ENCODE data around the gene HSD3B2.
"Not testable (repeated sequence)": the region's sequence is repeated elsewhere in the genome, so short reads cannot be mapped to it uniquely, and the experiment has no call there.

The HSD3B2 gene

GRCh38 chr1:119372503-119373086, 42.4 kb upstream of the HSD3B2 start:
- no peak overlapping the region for H3K4me3 ChIP-seq (ENCODE audit: low read depth, low read length)
- no peak for DNase-seq (ENCODE audit: low read depth)
- in situ Hi-C loops (cut with HindIII; ENCODE audit: low sequenced_read_pairs), result no loop called here
- TF ChIP-seq CTCF (IDR thresholded peaks at IDR 0.05; ENCODE audit: low read depth, low read length, missing control alignments), result no peak

DNA sequence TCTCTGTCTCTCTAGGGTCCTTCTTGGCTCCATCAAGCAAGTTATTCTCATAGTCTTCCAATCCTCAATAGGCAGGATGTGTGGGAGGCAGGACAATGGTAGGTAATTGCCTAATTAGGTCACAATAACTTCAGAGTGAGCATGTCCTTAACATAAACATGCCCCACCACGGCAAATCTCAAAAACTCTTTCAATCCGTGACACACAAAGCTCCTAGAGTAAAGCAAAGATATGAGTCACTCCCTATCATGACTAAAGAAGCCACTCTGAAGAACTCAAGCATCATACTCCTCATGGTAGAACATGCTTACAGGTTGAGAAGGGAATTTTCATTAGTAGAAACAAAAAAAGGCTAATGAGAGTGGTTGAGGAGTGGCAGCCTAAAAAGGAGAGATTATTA, 41.5 kb upstream of the HSD3B2 start:
- no peak for DNase-seq (ENCODE audit: low read depth)
- no peak overlapping the region for H3K4me3 ChIP-seq (ENCODE audit: low read depth, low read length)
- TF ChIP-seq CTCF (IDR thresholded peaks at IDR 0.05; ENCODE audit: low read depth, low read length, missing control alignments), result no peak
- in situ Hi-C loops (cut with HindIII; ENCODE audit: low sequenced_read_pairs), result no loop called here

DNA sequence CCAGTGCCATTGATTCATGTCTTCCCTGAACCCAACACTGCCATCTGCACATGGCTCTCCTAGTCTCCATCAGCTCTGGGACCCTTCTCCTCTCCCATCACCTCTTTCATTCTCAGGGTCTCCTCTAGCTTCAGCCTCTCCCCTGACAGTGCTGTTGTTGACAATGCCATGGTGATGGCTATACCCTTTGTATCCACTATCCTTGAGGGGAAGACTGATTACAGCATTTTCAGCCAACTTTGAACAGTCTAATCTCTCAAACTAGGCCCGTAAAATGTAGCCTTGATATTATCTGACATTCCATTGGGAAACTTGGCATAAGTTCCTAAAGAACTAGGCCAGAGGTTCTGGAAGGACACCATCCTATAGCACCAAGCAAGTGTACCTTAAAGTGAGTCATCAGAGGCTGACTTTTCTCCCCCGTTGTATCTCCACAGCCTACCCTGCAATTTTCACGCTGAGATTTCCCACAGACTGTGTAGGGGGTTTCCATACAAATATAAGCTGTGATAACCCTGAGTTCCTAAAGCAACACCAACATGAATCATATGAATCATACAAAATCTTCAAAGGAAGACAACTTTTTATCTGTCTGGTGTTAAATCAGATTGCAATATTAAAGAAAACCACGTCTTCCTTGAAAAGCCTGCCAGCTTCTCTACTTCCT, 40.6 kb upstream of the HSD3B2 start:
- H3K4me3 ChIP-seq (ENCODE audit: low read depth, low read length), result no peak overlapping the region
- in situ Hi-C loops (cut with HindIII; ENCODE audit: low sequenced_read_pairs), result no loop called here

GRCh38 chr1:119375366-119375765, 39.6 kb upstream of the HSD3B2 start:
- no peak overlapping the region for H3K4me3 ChIP-seq (ENCODE audit: low read depth, low read length)
- no peak for TF ChIP-seq CTCF (IDR thresholded peaks at IDR 0.05; ENCODE audit: low read depth, low read length, missing control alignments)
- in situ Hi-C loops (cut with HindIII; ENCODE audit: low sequenced_read_pairs), result no loop called here
- DNase-seq (ENCODE audit: low read depth), result no peak

More for the DNA sequence above, 40.6 kb upstream of the HSD3B2 start:
- DNase-seq (ENCODE audit: low read depth), result no peak
- no peak for TF ChIP-seq CTCF (IDR thresholded peaks at IDR 0.05; ENCODE audit: low read depth, low read length, missing control alignments)

- DNase-seq (ENCODE audit: low read depth), result no peak
- in situ Hi-C loops (cut with HindIII; ENCODE audit: low sequenced_read_pairs), result no loop called here
- TF ChIP-seq CTCF (IDR thresholded peaks at IDR 0.05; ENCODE audit: low read depth, low read length, missing control alignments), result no peak
- no peak overlapping the region for H3K4me3 ChIP-seq (ENCODE audit: low read depth, low read length)
Observed at GRCh38 chr1:119376594-119376993, 38.4 kb upstream of the HSD3B2 start.

DNA sequence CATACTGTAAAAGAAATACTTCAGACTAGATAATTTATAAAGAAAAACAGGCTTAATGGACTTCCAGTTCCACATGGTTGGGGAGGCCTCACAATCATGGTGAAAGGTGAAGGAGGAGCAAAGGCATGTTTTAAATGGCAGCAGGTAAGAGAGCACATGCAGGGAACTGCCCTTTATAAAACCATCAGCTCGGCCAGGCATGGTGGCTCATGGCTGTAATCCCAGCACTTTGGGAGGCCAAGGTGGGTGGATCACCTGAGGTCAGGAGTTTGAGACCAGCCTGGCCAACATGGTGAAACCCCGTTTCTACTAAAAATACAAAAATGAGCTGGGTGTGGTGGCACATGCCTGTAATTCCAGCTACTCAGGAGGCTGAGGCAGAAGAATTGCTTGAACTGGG, 37.4 kb upstream of the HSD3B2 start:
- in situ Hi-C loops (cut with HindIII; ENCODE audit: low sequenced_read_pairs); H3K4me3 ChIP-seq (ENCODE audit: low read depth, low read length); DNase-seq (ENCODE audit: low read depth): not testable (repeated sequence)

DNA sequence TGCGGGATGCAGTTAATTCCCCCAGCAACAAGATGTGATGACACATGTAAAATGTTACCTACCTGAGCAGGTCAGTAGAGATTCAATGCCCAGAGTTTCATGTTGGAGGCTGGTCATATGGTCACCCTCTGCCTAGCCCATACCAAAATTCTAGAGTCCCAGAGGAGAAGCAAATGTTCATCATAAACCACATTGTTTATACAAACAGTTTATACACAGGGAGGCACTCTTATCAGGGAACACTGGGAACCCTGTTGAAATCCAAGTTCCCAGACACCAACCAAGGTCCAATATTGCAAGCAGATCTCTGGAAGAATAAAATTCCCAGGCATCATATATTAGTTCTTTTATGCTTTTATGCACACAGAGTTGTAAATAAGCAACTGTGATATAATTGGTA, 35.8 kb upstream of the HSD3B2 start:
- no peak overlapping the region for H3K4me3 ChIP-seq (ENCODE audit: low read depth, low read length)
- in situ Hi-C loops (cut with HindIII; ENCODE audit: low sequenced_read_pairs), result no loop called here
- no peak for DNase-seq (ENCODE audit: low read depth)
- no peak for TF ChIP-seq CTCF (IDR thresholded peaks at IDR 0.05; ENCODE audit: low read depth, low read length, missing control alignments)
